GM23338 (cell line): ENCODE results near the gene NEK2. TPM values are rescaled to one million over a fixed set of nuclear protein-coding genes. Genes with fewer than 3 reads are reported as not detected.
"Not testable (repeated sequence)": the region's sequence is repeated elsewhere in the genome, so short reads cannot be mapped to it uniquely, and the experiment has no call there.

ENCODE experiments used
- ATAC-seq: fragments of 200-7000 bp; cut with Tn5 transposase; 3 replicates; pipeline ENCODE4 v1.9.1; 2020
- DNase-seq: peaks from one replicate; pipeline ENCODE4 v3.0.0-alpha.2; 2015; ENCODE audit warnings: low spot score
- H2AFZ ChIP-seq: fragments of 200-600 bp; sonication (generic); 2 replicates; pipeline ENCODE4 v1.8.0; 2016; ENCODE audit warnings: antibody characterized with exemption, mild to moderate bottlenecking, moderate library complexity
- H3F3A ChIP-seq: fragments of 200-600 bp; sonication (generic); replicated peaks from 2 replicates; pipeline ENCODE4 v1.8.0; 2017; ENCODE audit warnings: antibody characterized with exemption, mixed run types, low read depth
- H3K27ac ChIP-seq: fragments of 200-600 bp; sonication (generic); 2 replicates; pipeline ENCODE4 v1.6.1; 2016; ENCODE audit warnings: low read depth
- H3K27me3 ChIP-seq: fragments of 200-600 bp; sonication (generic); 2 replicates; pipeline ENCODE4 v1.8.0; 2016; ENCODE audit warnings: mild to moderate bottlenecking, mixed run types, moderate library complexity; ENCODE audit not compliant: insufficient read depth
- H3K36me3 ChIP-seq: fragments of 200-600 bp; sonication (generic); 2 replicates; pipeline ENCODE4 v1.8.0; 2016; ENCODE audit warnings: mild to moderate bottlenecking; ENCODE audit not compliant: insufficient read depth
- H3K4me1 ChIP-seq: fragments of 200-600 bp; sonication (generic); 2 replicates; pipeline ENCODE4 v1.8.0; 2016; ENCODE audit warnings: mild to moderate bottlenecking, moderate library complexity; ENCODE audit not compliant: insufficient read depth
- H3K4me2 ChIP-seq: fragments of 200-600 bp; sonication (generic); 2 replicates; pipeline ENCODE4 v1.7.1; 2017; ENCODE audit warnings: mixed run types
- H3K4me3 ChIP-seq: fragments of 200-600 bp; sonication (generic); 2 replicates; pipeline ENCODE4 v1.6.1; 2016; ENCODE audit warnings: mixed run types
- H3K79me2 ChIP-seq: fragments of 200-600 bp; sonication (generic); replicated peaks from 2 replicates; pipeline ENCODE4 v1.8.0; 2017; ENCODE audit warnings: mild to moderate bottlenecking; ENCODE audit not compliant: insufficient read depth
- H3K9me2 ChIP-seq: fragments of 200-600 bp; sonication (generic); 2 replicates; pipeline ENCODE4 v1.8.0; 2017; ENCODE audit not compliant: insufficient read depth
- H4K20me1 ChIP-seq: fragments of 200-600 bp; sonication (generic); replicated peaks from 2 replicates; pipeline ENCODE4 v1.8.0; 2017; ENCODE audit warnings: mild to moderate bottlenecking; ENCODE audit not compliant: insufficient read depth
- H3K27ac Mint-ChIP-seq: 2 replicates; pipeline ENCODE4 v1.8.0; 2020; ENCODE audit warnings: inconsistent platforms, mild to moderate bottlenecking, moderate library complexity, mixed read lengths
- H3K27me3 Mint-ChIP-seq: 3 replicates; pipeline ENCODE4 v1.8.0; 2022; ENCODE audit warnings: low read depth, mild to moderate bottlenecking, moderate library complexity, mixed read lengths, inconsistent platforms; ENCODE audit not compliant: insufficient read depth, poor library complexity
- H3K36me3 Mint-ChIP-seq: 3 replicates; pipeline ENCODE4 v1.8.0; 2021; ENCODE audit warnings: low read depth, mild to moderate bottlenecking, inconsistent platforms, moderate library complexity, mixed read lengths
- H3K4me1 Mint-ChIP-seq: 3 replicates; pipeline ENCODE4 v1.8.0; 2020; ENCODE audit warnings: mild to moderate bottlenecking, inconsistent platforms, mixed read lengths
- H3K4me3 Mint-ChIP-seq: 3 replicates; pipeline ENCODE4 v1.8.0; 2021; ENCODE audit warnings: moderate library complexity, mild to moderate bottlenecking, inconsistent platforms, mixed read lengths
- H3K9me3 Mint-ChIP-seq: 3 replicates; pipeline ENCODE4 v1.8.0; 2020; ENCODE audit warnings: moderate library complexity, mild to moderate bottlenecking, inconsistent platforms, mixed read lengths
- CTCF ChIP-seq, 2 experiments: fragments of 200-600 bp in 1 of 2; sonication (generic) in 1 of 2; conservative IDR thresholded peaks; 2 replicates each; pipeline versions ENCODE4 v1.5.1 to v1.6.1; 2016 to 2017; ENCODE audit warnings: antibody characterized with exemption in 2 of 2, low read depth in 2 of 2, mild to moderate bottlenecking in 2 of 2, moderate library complexity in 1 of 2
- EZH2phosphoT487 ChIP-seq: fragments of 200-600 bp; sonication (generic); IDR thresholded peaks from one replicate; pipeline ENCODE4 v1.8.1; 2018; ENCODE audit warnings: antibody characterized with exemption; ENCODE audit not compliant: unreplicated experiment
- POLR2AphosphoS5 ChIP-seq: IDR thresholded peaks from 2 replicates; pipeline ENCODE4 v1.6.1; 2016; ENCODE audit warnings: antibody characterized with exemption, low read depth
- STAT1 ChIP-seq: IDR thresholded peaks from one replicate; pipeline ENCODE4 v1.6.1; 2016; ENCODE audit warnings: antibody characterized with exemption; ENCODE audit not compliant: unreplicated experiment
- ZNF114 ChIP-seq: fragments of 250-450 bp; sonication (Bioruptor Pico); IDR thresholded peaks from 2 replicates; pipeline ENCODE4 v1.5.0; 2020; ENCODE audit warnings: mild to moderate bottlenecking, moderate library complexity
- polyA plus RNA-seq: library from polyadenylated mRNA; unstranded; fragments of >200 nt; fragmentation: Nextera tagmentation; extraction: Ambion mirVana; gene quantifications from 2 replicates; pipeline ENCODE4 v1.2.1, GENCODE V29; 2016
- total RNA-seq: library from RNA; depleted of rRNA; stranded (reverse); fragments of >200 nt; shearing (Covaris generic); gene quantifications from 2 replicates; pipeline ENCODE4 v1.2.3, GENCODE V29; 2014

NEK2 gene
- total and polyA plus RNA-seq, 2 experiments from 2014 or later, result 17.0 to 24.9 TPM

GRCh38 chr1:211683396-211684297 is 8.2 kb upstream of the NEK2 start:
- no peaks in the 10 kb centered on the region for H3F3A ChIP-seq
- H3K27me3 ChIP-seq, result no peaks in the 10 kb centered on the region
- no peak overlapping the region for H2AFZ ChIP-seq
- H3K79me2 ChIP-seq, result no peaks in the 10 kb centered on the region
- H3K4me3 ChIP-seq, result no peak overlapping the region
- H3K4me2 ChIP-seq, result no peak overlapping the region
- Mint-ChIP-seq H3K27me3 (peaks cover 7% of the 10 kb centered on the region), H3K27ac (no peak overlapping the region), H3K9me3 (no peaks in the 10 kb centered on the region), H3K4me3 (no peak overlapping the region), H3K4me1 (peaks cover 6% of the 10 kb centered on the region; the same call in 2 of the 3 replicates), H3K36me3 (no peaks in the 10 kb centered on the region)
- no peaks in the 10 kb centered on the region for H3K9me2 ChIP-seq
- no peaks in the 10 kb centered on the region for H3K36me3 ChIP-seq
- no peaks in the 10 kb centered on the region for H4K20me1 ChIP-seq
- no peak for ATAC-seq
- no peaks in the 10 kb centered on the region for H3K4me1 ChIP-seq
- no peak overlapping the region for H3K27ac ChIP-seq
- TF ChIP-seq EZH2phosphoT487, result no peak
- TF ChIP-seq POLR2AphosphoS5, result no peak
- TF ChIP-seq CTCF (conservative IDR thresholded peaks at IDR 0.05; ENCODE audit: low read depth in 2 of 2), result no peak
- no peak for TF ChIP-seq ZNF114 (CRISPR knock-in tag)
- DNase-seq, result no peak

DNA sequence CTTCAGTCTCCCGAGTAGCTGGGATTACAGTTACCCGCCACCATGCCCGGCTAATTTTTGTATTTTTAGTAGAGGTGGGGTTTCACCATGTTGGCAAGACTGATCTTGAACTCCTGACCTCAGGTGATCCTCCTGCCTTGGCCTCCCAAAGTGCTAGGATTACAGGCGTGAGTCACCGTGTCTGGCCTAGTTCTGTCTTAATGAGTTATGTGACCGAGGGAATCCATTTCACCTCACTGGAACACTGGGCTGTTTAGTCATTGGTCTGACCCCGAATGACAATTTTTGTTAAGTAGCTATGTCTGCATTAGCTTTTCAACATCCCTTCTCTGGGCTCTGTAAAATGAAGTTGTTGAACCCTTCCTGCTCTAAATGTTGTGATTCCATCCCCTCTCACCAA is 6.8 kb upstream of the NEK2 start:
- not testable (repeated sequence) for H2AFZ ChIP-seq, H3K4me3 ChIP-seq, H3K9me3 Mint-ChIP-seq, H3K79me2 ChIP-seq, H3K36me3 ChIP-seq, H3K4me2 ChIP-seq, DNase-seq, H3K36me3 Mint-ChIP-seq, ATAC-seq, H3K9me2 ChIP-seq, H3K4me1 ChIP-seq, H3K4me1 Mint-ChIP-seq, H4K20me1 ChIP-seq, H3K27ac ChIP-seq, H3F3A ChIP-seq, H3K27ac Mint-ChIP-seq, H3K4me3 Mint-ChIP-seq, H3K27me3 Mint-ChIP-seq, H3K27me3 ChIP-seq

GRCh38 chr1:211680752-211681327 is 5.4 kb upstream of the NEK2 start:
- no peaks in the 10 kb centered on the region for H3F3A ChIP-seq
- no peaks in the 10 kb centered on the region for H3K9me2 ChIP-seq
- no peaks in the 10 kb centered on the region for H3K27me3 ChIP-seq
- Mint-ChIP-seq H3K9me3 (no peaks in the 10 kb centered on the region), H3K27ac (no peak overlapping the region), H3K27me3 (peaks cover 11% of the 10 kb centered on the region), H3K4me3 (no peak overlapping the region), H3K4me1 (peaks cover 9% of the 10 kb centered on the region), H3K36me3 (no peaks in the 10 kb centered on the region)
- H3K4me1 ChIP-seq, result no peaks in the 10 kb centered on the region
- no peaks in the 10 kb centered on the region for H4K20me1 ChIP-seq
- no peak overlapping the region for H2AFZ ChIP-seq
- DNase-seq (peak; percentile 84), ATAC-seq (peak; percentile 63)
- H3K4me3 ChIP-seq, result no peak overlapping the region
- no peaks in the 10 kb centered on the region for H3K36me3 ChIP-seq
- no peak overlapping the region for H3K27ac ChIP-seq
- peak; percentile 67 to 73 for TF ChIP-seq CTCF (conservative IDR thresholded peaks at IDR 0.05; ENCODE audit: low read depth in 2 of 2)
- no peak for TF ChIP-seq STAT1
- no peaks in the 10 kb centered on the region for H3K79me2 ChIP-seq
- no peak overlapping the region for H3K4me2 ChIP-seq
